KOPT-K1 (cell line): Measurements from ENCODE around the gene FNDC11.
"Not testable (repeated sequence)": the region's sequence is repeated elsewhere in the genome, so short reads cannot be mapped to it uniquely, and the experiment has no call there.

ENCODE experiments used
- H3K27ac ChIP-seq: fragments of 200-600 bp; sonication (generic); 2 replicates; pipeline ENCODE4 v1.5.1; 2016; ENCODE audit warnings: antibody characterized with exemption, mild to moderate bottlenecking, low read depth, low read length; ENCODE audit not compliant: poor library complexity, severe bottlenecking
- H3K36me3 ChIP-seq: fragments of 200-600 bp; sonication (generic); 2 replicates; pipeline ENCODE4 v1.5.1; 2017; ENCODE audit warnings: antibody characterized with exemption, mild to moderate bottlenecking, low read length, moderate library complexity; ENCODE audit not compliant: insufficient read depth
- H3K9me3 ChIP-seq: fragments of 200-600 bp; sonication (generic); 2 replicates; pipeline ENCODE4 v1.5.1; 2017; ENCODE audit warnings: antibody characterized with exemption, low read length, mild to moderate bottlenecking; ENCODE audit not compliant: insufficient read depth, poor library complexity, severe bottlenecking

The FNDC11 gene

GRCh38 chr20:63597651-63598478 is 43.9 kb downstream of the FNDC11 start:
- Histone ChIP-seq H3K9me3 (peaks cover 12% of the 10 kb centered on the region), H3K36me3 (peaks cover 96% of the 10 kb centered on the region)

GRCh38 chr20:63598479-63599395 is 44.8 kb downstream of the FNDC11 start:
- H3K9me3 ChIP-seq: peaks cover 12% of the 10 kb centered on the region
- H3K36me3 ChIP-seq: peaks cover 91% of the 10 kb centered on the region
- H3K27ac ChIP-seq: no peak overlapping the region

More at GRCh38 chr20:63597651-63598478, 43.9 kb downstream of the FNDC11 start:
- no peak overlapping the region for H3K27ac ChIP-seq

- Histone ChIP-seq H3K36me3 (peaks cover 90% of the 10 kb centered on the region), H3K27ac (no peak overlapping the region), H3K9me3 (peaks cover 12% of the 10 kb centered on the region)
Observed at GRCh38 chr20:63599396-63600050, 45.6 kb downstream of the FNDC11 start.

GRCh38 chr20:63601679-63602078 is 47.7 kb downstream of the FNDC11 start:
- H3K36me3 ChIP-seq: peaks cover 70% of the 10 kb centered on the region

GRCh38 chr20:63602321-63602720 is 48.4 kb downstream of the FNDC11 start:
- Histone ChIP-seq H3K36me3 (peaks cover 63% of the 10 kb centered on the region), H3K27ac (no peak overlapping the region), H3K9me3 (peaks cover 12% of the 10 kb centered on the region)

More at GRCh38 chr20:63601679-63602078, 47.7 kb downstream of the FNDC11 start:
- H3K9me3 ChIP-seq: peaks cover 12% of the 10 kb centered on the region
- not testable (repeated sequence) for H3K27ac ChIP-seq
